ENCODE measurements around the gene OMP.
A peak's percentile ranks its signal among the peaks of the same experiment; 100 is the strongest.
"Not testable (repeated sequence)": the region's sequence is repeated elsewhere in the genome, so short reads cannot be mapped to it uniquely, and the experiment has no call there.

The OMP gene

GRCh38 chr11:77102246-77103210, at the start of gene OMP:
Gene OMP, plus strand, starts transcription at chr11:77102840. Its CDS starts 0 bp downstream, at chr11:77102840.
- no peak for DNase-seq

- DNase-seq: no peak
These were observed 49.2 kb upstream of the OMP start for GRCh38 chr11:77053217-77054015.

- no peak for DNase-seq
These were observed 48.6 kb upstream of the OMP start for GRCh38 chr11:77054084-77054483.

GRCh38 chr11:77055101-77055561, 47.5 kb upstream of the OMP start:
- no peak for DNase-seq

GRCh38 chr11:77055913-77056312, 46.7 kb upstream of the OMP start:
- DNase-seq: no peak

GRCh38 chr11:77056814-77057402, 45.7 kb upstream of the OMP start:
- DNase-seq: no peak

GRCh38 chr11:77057938-77058474, 44.6 kb upstream of the OMP start:
- no peak for DNase-seq

GRCh38 chr11:77058900-77059299, 43.7 kb upstream of the OMP start:
- no peak for DNase-seq

- DNase-seq: no peak
These were observed 42.8 kb upstream of the OMP start for GRCh38 chr11:77059806-77060205.

GRCh38 chr11:77060234-77060633, 42.4 kb upstream of the OMP start:
- DNase-seq: no peak

GRCh38 chr11:77061258-77061657, 41.4 kb upstream of the OMP start:
- DNase-seq: not testable (repeated sequence)

- DNase-seq: no peak
These were observed 39.7 kb upstream of the OMP start for GRCh38 chr11:77062924-77063323.

- DNase-seq: no peak
These were observed 39.2 kb upstream of the OMP start for GRCh38 chr11:77063407-77063806.

GRCh38 chr11:77063861-77064260, 38.8 kb upstream of the OMP start:
- no peak for DNase-seq

- DNase-seq: no peak
These were observed 37.9 kb upstream of the OMP start for GRCh38 chr11:77064648-77065217.

GRCh38 chr11:77065878-77066228, 36.8 kb upstream of the OMP start:
- no peak for DNase-seq

- DNase-seq: peak; percentile 86 to 87
These were observed 36.2 kb upstream of the OMP start, which contains the start of gene CAPN5 for GRCh38 chr11:77066229-77067042. Gene CAPN5, plus strand, starts transcription at chr11:77066971. Its CDS starts 17,916 bp downstream, at chr11:77084887.

- no peak for DNase-seq
These were observed 34.7 kb upstream of the OMP start for GRCh38 chr11:77067861-77068443.

GRCh38 chr11:77068457-77069335, 33.9 kb upstream of the OMP start:
- DNase-seq: no peak

GRCh38 chr11:77069336-77069968, 33.2 kb upstream of the OMP start:
- DNase-seq: no peak

Measured in activated CD4-positive, alpha-beta T cell treated with anti-CD3 and anti-CD28 coated beads, Interleukin-2, amount 50 U/mL, for 48 hours (primary cell).